Testis (tissue), 2 donors: ENCODE measurements around the gene WASHC3.

Experiments
- POLR2A ChIP-seq: fragments of 450-650 bp; IDR thresholded peaks from one replicate; pipeline ENCODE4 v1.6.1; 2017; ENCODE audit warnings: antibody characterized with exemption, mild to moderate bottlenecking, moderate library complexity
- TF ChIP-seq, protein P1 (sequence below), 3 experiments: fragments of 450-650 bp in 2 of 3; fragments of 200-600 bp in 1 of 3; sonication (generic) in 1 of 3; IDR thresholded peaks; one replicate each; pipeline ENCODE4 v1.5.1; 2016 to 2019; ENCODE audit warnings: antibody characterized with exemption in 3 of 3, mild to moderate bottlenecking in 2 of 3, moderate library complexity in 1 of 3

DNA sequence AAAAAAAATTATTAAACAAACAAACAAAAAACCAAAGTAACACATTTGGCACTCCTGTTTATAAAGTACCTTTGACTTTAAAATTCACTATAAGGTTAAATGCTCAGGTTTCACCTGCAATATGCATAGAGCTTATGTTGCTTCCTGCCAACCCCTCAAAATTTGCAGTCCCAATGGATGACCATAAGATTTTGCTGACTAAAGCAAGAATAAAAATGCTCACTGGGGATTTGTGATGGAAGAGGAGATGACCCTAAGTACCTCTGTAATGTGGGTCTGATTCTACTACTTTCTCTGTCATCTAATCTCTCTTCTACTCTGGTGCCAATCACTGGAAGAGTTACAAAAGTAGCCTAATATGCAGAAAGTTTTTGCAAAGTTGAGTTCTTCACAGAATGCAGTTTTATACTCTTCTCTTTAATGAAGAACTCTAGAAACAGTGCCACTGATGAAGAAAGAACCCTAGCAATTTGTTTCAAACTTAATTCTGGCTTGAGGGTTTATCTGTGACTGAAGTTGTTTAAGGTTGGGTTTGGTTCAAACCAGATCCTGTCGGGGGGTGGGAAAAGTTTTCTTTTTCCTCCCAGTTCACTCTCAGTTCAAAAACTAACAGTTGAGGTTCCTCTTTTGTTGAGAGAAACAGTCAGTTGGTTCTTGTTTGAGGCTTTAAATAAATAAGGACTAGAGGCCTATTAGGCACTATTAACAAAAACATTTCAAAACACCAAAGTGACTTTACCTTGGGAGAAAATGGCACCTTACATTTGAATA is 10.9 kb downstream of the WASHC3 start:
- no peak for TF ChIP-seq POLR2A
- TF ChIP-seq, protein P1, sequence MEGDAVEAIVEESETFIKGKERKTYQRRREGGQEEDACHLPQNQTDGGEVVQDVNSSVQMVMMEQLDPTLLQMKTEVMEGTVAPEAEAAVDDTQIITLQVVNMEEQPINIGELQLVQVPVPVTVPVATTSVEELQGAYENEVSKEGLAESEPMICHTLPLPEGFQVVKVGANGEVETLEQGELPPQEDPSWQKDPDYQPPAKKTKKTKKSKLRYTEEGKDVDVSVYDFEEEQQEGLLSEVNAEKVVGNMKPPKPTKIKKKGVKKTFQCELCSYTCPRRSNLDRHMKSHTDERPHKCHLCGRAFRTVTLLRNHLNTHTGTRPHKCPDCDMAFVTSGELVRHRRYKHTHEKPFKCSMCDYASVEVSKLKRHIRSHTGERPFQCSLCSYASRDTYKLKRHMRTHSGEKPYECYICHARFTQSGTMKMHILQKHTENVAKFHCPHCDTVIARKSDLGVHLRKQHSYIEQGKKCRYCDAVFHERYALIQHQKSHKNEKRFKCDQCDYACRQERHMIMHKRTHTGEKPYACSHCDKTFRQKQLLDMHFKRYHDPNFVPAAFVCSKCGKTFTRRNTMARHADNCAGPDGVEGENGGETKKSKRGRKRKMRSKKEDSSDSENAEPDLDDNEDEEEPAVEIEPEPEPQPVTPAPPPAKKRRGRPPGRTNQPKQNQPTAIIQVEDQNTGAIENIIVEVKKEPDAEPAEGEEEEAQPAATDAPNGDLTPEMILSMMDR (IDR thresholded peaks at IDR 0.05), result no peak
